Upper lobe of left lung (tissue), 6 donors: Measurements from ENCODE around the gene UBAC2. TPM values are rescaled to one million over a fixed set of nuclear protein-coding genes. Genes with fewer than 3 reads are reported as not detected.

Experiments
- ATAC-seq, 2 donors: fragments of 200-7000 bp; cut with Tn5 transposase; one replicate each; pipeline ENCODE4 v1.9.1; 2022; ENCODE audit warnings: mild to moderate bottlenecking in 2 of 2, moderate library complexity in 2 of 2; ENCODE audit not compliant: low FRiP score in 2 of 2
- DNase-seq, 2 donors: peaks; one replicate each; pipeline ENCODE4 v3.0.0-alpha.2; 2019 to 2020
- H3K27ac ChIP-seq, 4 donors: fragments of 200-600 bp; sonication (generic); one replicate each; pipeline ENCODE4 v1.5.1; 2016 to 2019
- H3K27me3 ChIP-seq, 4 donors: fragments of 200-600 bp; sonication (generic); one replicate each; pipeline ENCODE4 v1.5.1; 2017 to 2019
- H3K36me3 ChIP-seq, 4 donors: fragments of 200-600 bp; sonication (generic); one replicate each; pipeline ENCODE4 v1.5.1; 2016 to 2019
- H3K4me1 ChIP-seq, 4 donors: fragments of 200-600 bp; sonication (generic); one replicate each; pipeline ENCODE4 v1.5.1; 2018 to 2019
- H3K4me3 ChIP-seq, 4 donors: fragments of 200-600 bp; sonication (generic); one replicate each; pipeline ENCODE4 v1.5.1; 2017 to 2019; ENCODE audit warnings: mild to moderate bottlenecking in 2 of 4, moderate library complexity in 1 of 4
- H3K9me3 ChIP-seq, 4 donors: fragments of 200-600 bp; sonication (generic); one replicate each; pipeline ENCODE4 v1.5.1; 2018 to 2019
- EP300 ChIP-seq, 4 donors: sonication (generic); formaldehyde crosslinking; IDR thresholded peaks; one replicate each; pipeline ENCODE4 v1.5.1; 2017; ENCODE audit warnings: antibody characterized with exemption in 4 of 4, control low read depth in 2 of 4
- POLR2A ChIP-seq, 4 donors: fragments of 450-650 bp; IDR thresholded peaks; one replicate each; pipeline ENCODE4 v1.5.1; 2016 to 2017; ENCODE audit warnings: antibody characterized with exemption in 4 of 4, mild to moderate bottlenecking in 2 of 4
- POLR2AphosphoS5 ChIP-seq, 2 donors: sonication (generic); formaldehyde crosslinking; IDR thresholded peaks; one replicate each; pipeline ENCODE4 v1.5.1; 2017; ENCODE audit warnings: antibody characterized with exemption in 2 of 2
- WGBS, 2 donors: methylation state at CpG; one replicate each; pipeline ENCODE4 v1.1.5; 2017 to 2018; 5-methylcytosine and 5-hydroxymethylcytosine counted together
- total RNA-seq, 6 donors: library from RNA; depleted of rRNA in 4 of 6; stranded (reverse); fragments of >200 nt in 4 of 6; gene quantifications; one replicate each; pipeline versions ENCODE4 v1.1.0 to v1.2.1, GENCODE V29; 2016 to 2021
- TF ChIP-seq, protein P1 (sequence below), 6 experiments: fragments of 450-650 bp in 4 of 6; fragments of 200-600 bp in 2 of 6; sonication (generic) in 2 of 6; IDR thresholded peaks; one replicate each; pipeline ENCODE4 v1.5.1; 2016 to 2019; ENCODE audit warnings: antibody characterized with exemption in 6 of 6
- donor health status: DM: no; HTN: no; CAD: no; lungs with moderate emphysema.
- donor health status: DM: no; HTN: yes; CAD: no; lungs with severe emphysema.

The UBAC2 gene
- total RNA-seq, 6 donors from 2014 or later: 29.3 to 55.5 (median 47.7) TPM

DNA sequence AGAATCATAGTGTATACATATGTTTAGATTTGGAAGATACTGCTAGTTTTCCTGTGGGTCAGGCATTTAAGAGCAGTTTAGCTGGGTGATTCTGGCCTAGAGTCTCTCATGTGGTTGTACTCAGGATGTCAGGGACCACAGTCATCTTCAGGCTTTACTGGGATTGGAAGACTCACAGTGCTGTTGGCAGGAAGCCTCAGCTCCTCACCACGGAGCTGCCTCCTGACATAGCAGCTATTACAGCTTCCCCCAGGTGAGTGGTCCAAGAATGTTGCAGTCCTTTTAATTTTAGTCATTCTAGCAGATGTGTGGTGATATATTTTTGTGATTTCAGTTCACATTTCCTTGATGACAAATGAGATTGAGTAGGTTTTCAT lies 74.4 kb downstream of the UBAC2 start:
- H3K27ac ChIP-seq: no peak overlapping the region
- DNase-seq (no peak), ATAC-seq (no peak)
- WGBS, 2 donors: 38 to 57% methylated on average over 1 of the region's 1 CpG
- TF ChIP-seq POLR2A (IDR thresholded peaks at IDR 0.05) (no peak), POLR2AphosphoS5 (IDR thresholded peaks at IDR 0.05) (peak in 1 of 2 donors; percentile 8), EP300 (IDR thresholded peaks at IDR 0.05) (no peak)
- TF ChIP-seq, protein P1, sequence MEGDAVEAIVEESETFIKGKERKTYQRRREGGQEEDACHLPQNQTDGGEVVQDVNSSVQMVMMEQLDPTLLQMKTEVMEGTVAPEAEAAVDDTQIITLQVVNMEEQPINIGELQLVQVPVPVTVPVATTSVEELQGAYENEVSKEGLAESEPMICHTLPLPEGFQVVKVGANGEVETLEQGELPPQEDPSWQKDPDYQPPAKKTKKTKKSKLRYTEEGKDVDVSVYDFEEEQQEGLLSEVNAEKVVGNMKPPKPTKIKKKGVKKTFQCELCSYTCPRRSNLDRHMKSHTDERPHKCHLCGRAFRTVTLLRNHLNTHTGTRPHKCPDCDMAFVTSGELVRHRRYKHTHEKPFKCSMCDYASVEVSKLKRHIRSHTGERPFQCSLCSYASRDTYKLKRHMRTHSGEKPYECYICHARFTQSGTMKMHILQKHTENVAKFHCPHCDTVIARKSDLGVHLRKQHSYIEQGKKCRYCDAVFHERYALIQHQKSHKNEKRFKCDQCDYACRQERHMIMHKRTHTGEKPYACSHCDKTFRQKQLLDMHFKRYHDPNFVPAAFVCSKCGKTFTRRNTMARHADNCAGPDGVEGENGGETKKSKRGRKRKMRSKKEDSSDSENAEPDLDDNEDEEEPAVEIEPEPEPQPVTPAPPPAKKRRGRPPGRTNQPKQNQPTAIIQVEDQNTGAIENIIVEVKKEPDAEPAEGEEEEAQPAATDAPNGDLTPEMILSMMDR (IDR thresholded peaks at IDR 0.05): no peak
- no peak overlapping the region for H3K4me3 ChIP-seq
- no peaks in the 10 kb centered on the region for H3K27me3 ChIP-seq
- peaks cover 2 to 14% (median 5%) of the 10 kb centered on the region in 4 donors for H3K4me1 ChIP-seq
- peaks cover 0 to 5% (median 4%) of the 10 kb centered on the region in 4 donors for H3K9me3 ChIP-seq
- no peaks in the 10 kb centered on the region for H3K36me3 ChIP-seq

GRCh38 chr13:99276706-99277105 lies 76.1 kb downstream of the UBAC2 start:
- ATAC-seq (no peak), DNase-seq (no peak)
- no peak for TF ChIP-seq POLR2A (IDR thresholded peaks at IDR 0.05)
- no peak for TF ChIP-seq POLR2AphosphoS5 (IDR thresholded peaks at IDR 0.05)
- TF ChIP-seq, protein P1 (IDR thresholded peaks at IDR 0.05): no peak
- TF ChIP-seq EP300 (IDR thresholded peaks at IDR 0.05): no peak
- Histone ChIP-seq H3K4me1 (peaks cover 2 to 22% (median 12%) of the 10 kb centered on the region in 4 donors), H3K36me3 (no peaks in the 10 kb centered on the region), H3K9me3 (peaks cover 0 to 5% (median 4%) of the 10 kb centered on the region in 4 donors), H3K4me3 (no peak overlapping the region), H3K27me3 (no peaks in the 10 kb centered on the region), H3K27ac (peak overlapping the region in 1 of 4 donors; percentile 24)
- WGBS, 2 donors: 84 to 93% methylated on average over 2 of the region's 2 CpGs

GRCh38 chr13:99277629-99278028 lies 77.0 kb downstream of the UBAC2 start:
- no peaks in the 10 kb centered on the region for H3K27me3 ChIP-seq
- peaks cover 0 to under 1% (median under 1%) of the 10 kb centered on the region in 4 donors for H3K9me3 ChIP-seq
- 64 to 89% methylated on average over 4 of the region's 4 CpGs for WGBS, 2 donors
- H3K36me3 ChIP-seq: no peaks in the 10 kb centered on the region
- H3K27ac ChIP-seq: peak overlapping the region in 1 of 4 donors; percentile 52
- peaks cover 5 to 31% (median 20%) of the 10 kb centered on the region in 4 donors for H3K4me1 ChIP-seq
- peak in 1 of 2 donors; percentile 57 for DNase-seq
- TF ChIP-seq POLR2A (IDR thresholded peaks at IDR 0.05) (peak in 1 of 4 donors; percentile 53), EP300 (IDR thresholded peaks at IDR 0.05) (peak in 2 of 4 donors; percentile 61 to 68), POLR2AphosphoS5 (IDR thresholded peaks at IDR 0.05) (peak; percentile 35 to 48)
- TF ChIP-seq, protein P1 (IDR thresholded peaks at IDR 0.05): no peak
- ATAC-seq: peak in 1 of 2 donors; percentile 58
- no peak overlapping the region for H3K4me3 ChIP-seq

DNA sequence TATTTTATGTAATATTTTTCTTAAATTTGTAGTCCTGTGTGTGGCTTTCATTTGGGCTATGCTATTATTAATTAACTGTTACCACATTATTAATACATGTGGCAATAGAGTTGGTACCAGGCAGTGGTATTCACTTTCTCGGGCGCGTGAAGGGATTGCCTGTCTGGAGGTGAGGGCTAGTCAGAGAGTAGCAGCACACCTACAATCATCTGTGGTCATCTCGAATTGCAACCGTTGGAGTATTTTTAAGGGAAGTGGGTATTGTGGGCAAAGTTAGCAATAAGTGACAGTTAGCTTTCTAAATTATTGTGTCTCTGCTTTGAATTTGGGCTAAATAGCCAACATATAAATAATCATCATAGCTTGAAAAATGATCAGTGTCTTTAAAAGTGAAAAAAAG lies 77.5 kb downstream of the UBAC2 start:
- Histone ChIP-seq H3K4me3 (no peak overlapping the region), H3K27me3 (no peaks in the 10 kb centered on the region), H3K9me3 (no peaks in the 10 kb centered on the region), H3K36me3 (no peaks in the 10 kb centered on the region), H3K27ac (peak overlapping the region in 1 of 4 donors; percentile 52), H3K4me1 (peaks cover 10 to 37% (median 26%) of the 10 kb centered on the region in 4 donors)
- no peak for DNase-seq
- no peak for ATAC-seq
- WGBS, 2 donors: 72 to 74% methylated on average over 5 of the region's 5 CpGs
- no peak for TF ChIP-seq POLR2A (IDR thresholded peaks at IDR 0.05)
- TF ChIP-seq EP300 (IDR thresholded peaks at IDR 0.05): no peak
- TF ChIP-seq, protein P1 (IDR thresholded peaks at IDR 0.05): no peak
- TF ChIP-seq POLR2AphosphoS5 (IDR thresholded peaks at IDR 0.05): no peak

GRCh38 chr13:99278843-99279242 lies 78.2 kb downstream of the UBAC2 start:
- H3K36me3 ChIP-seq: no peaks in the 10 kb centered on the region
- peaks cover 13 to 41% (median 29%) of the 10 kb centered on the region in 4 donors for H3K4me1 ChIP-seq
- TF ChIP-seq, protein P1 (IDR thresholded peaks at IDR 0.05): no peak
- no peak for TF ChIP-seq POLR2A (IDR thresholded peaks at IDR 0.05)
- TF ChIP-seq POLR2AphosphoS5 (IDR thresholded peaks at IDR 0.05): no peak
- TF ChIP-seq EP300 (IDR thresholded peaks at IDR 0.05): no peak
- no peak for ATAC-seq
- 88 to 92% methylated on average over 3 of the region's 3 CpGs for WGBS, 2 donors
- H3K27ac ChIP-seq: peak overlapping the region in 2 of 4 donors; percentile 62 to 82
- H3K4me3 ChIP-seq: no peak overlapping the region
- no peak for DNase-seq
- no peaks in the 10 kb centered on the region for H3K27me3 ChIP-seq
- H3K9me3 ChIP-seq: no peaks in the 10 kb centered on the region
